HG03196 (cell line): ENCODE data around the gene CCL20.
A peak's percentile ranks its signal among the peaks of the same experiment; 100 is the strongest.

ENCODE experiments used
- ATAC-seq: cut with Tn5 transposase; IDR thresholded peaks from one replicate; pipeline ENCODE4 v1.9.1; 2021; ENCODE audit not compliant: unreplicated experiment

CCL20 gene

DNA sequence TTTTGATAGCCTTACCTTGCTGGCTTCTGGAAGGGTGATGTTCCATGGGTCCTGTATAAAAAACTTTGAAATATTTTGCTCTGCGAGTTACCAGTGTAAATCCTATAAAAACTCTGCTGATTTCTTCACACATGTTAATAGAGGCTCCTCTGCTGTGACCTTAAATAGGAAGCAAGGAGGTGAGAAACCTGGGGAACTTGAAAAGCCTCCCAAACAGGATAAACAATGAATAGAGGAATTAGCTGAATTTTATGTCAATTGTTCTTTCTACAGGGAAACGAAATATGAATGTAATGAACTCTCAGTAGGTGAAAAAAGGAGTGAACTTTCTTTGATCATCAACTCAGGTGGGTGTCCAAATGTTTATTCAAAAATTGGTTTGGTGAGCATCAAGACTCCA, 10.8 kb upstream of the CCL20 start:
- ATAC-seq: no peak

DNA sequence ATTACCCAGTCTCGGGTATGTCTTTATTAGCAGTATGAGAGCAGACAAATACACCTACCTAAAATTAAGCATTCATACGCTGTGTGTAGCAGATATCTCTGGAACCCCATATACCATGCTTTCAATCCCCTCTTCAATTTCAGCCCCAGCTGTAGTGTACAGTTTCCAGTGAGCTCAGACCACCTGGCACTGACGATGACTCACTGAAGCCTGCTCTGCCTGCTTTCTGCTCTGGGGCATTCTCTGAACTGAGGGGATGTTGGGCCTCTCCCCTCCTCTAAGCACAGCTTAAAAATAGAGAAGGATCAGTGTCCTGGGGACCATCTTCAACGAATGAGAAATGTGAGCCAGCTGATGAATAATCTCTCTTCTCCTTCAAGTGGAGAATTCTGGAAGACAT, 8.7 kb upstream of the CCL20 start:
- no peak for ATAC-seq

DNA sequence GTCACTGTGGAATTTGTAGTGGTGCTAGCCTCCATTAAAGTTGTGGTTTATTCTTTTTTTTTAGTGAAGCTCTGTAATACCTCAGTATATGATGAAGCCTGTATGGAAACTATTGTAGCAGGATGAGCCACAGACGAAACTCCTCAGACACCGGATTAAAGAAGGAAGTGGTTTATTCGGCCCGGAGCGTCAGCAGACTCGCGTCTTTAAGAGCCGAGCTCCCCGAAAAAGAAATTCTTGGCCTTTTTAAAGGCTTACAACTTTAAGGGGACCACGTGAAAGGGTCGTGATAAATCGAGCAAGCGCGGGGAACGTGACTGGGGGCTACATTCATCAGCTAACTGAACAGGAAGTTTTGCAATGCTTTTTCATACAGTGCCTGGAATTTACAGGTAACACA, 8.1 kb upstream of the CCL20 start:
- ATAC-seq: no peak

DNA sequence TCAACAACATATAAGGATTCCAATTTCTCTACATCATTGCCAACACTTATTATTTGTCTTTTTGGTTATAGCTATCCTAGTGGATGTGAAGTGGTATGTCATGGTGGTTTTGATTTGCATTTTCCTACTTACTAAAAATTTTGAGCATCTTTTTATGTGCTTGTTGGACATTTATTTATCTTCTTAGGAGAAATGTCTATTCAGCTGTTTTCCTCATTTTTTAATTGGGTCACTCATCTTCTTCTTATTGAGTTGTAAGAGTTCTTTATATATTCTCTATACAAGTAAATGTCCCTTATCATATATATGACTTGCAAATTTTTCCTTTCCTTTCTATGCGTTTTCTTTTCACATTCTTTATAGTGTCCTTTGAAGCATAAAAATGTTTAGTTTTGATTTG, 4.7 kb upstream of the CCL20 start:
- no peak for ATAC-seq

DNA sequence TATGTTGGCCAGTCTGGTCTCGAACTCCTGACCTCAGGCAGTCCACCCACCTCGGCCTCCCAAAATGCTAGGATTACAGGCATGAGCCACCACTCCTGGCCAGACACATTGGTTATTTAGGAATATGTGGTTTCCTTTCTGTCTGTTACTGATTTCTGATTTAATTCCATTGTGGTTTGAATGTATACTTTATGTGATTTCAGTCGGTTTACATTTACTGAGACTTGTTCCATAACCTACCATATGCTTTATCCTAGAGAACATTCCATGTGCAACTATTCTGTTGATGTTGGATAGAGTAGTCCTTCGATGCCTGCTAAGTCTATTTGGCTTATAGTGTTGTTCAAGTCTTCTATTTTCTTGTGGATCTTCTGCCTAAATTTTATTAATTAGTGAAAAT, 1.6 kb upstream of the CCL20 start:
- ATAC-seq: no peak

DNA sequence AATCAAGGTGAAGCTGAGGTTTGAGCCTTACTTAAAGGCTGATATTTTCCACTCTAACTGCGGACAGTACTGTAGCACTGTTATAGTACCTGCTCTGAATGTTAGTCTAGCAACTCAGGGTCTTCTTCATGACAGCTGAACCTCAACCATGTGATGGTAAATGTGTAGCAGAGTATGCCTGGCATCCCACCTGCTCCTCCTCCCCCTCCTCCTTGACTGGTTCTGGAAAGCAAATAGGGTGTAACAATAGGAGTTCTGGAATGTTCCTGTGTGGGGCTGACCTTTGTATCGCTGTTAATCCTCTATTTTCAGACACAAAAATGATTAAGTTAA, 447 bp upstream of the CCL20 start:
- ATAC-seq: no peak

DNA sequence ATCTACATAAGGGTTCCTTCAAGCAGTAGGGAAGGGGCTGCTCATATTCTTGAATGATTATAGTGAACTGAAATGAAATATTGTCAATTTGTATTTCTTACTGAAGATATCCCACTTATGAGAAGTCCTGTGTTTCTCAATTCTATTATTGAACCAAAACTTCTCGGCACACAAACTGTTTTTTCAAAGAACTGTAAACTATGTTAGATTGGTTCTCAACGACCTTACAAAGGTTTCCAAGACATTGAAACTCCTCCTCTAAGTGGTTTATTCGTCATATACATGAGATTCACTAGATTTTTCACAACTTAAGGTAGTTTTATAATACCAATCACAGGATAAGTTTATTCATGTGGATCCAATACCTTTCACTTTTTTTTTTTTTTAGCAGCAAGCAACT, 1.4 kb downstream of the CCL20 start:
- ATAC-seq: no peak

DNA sequence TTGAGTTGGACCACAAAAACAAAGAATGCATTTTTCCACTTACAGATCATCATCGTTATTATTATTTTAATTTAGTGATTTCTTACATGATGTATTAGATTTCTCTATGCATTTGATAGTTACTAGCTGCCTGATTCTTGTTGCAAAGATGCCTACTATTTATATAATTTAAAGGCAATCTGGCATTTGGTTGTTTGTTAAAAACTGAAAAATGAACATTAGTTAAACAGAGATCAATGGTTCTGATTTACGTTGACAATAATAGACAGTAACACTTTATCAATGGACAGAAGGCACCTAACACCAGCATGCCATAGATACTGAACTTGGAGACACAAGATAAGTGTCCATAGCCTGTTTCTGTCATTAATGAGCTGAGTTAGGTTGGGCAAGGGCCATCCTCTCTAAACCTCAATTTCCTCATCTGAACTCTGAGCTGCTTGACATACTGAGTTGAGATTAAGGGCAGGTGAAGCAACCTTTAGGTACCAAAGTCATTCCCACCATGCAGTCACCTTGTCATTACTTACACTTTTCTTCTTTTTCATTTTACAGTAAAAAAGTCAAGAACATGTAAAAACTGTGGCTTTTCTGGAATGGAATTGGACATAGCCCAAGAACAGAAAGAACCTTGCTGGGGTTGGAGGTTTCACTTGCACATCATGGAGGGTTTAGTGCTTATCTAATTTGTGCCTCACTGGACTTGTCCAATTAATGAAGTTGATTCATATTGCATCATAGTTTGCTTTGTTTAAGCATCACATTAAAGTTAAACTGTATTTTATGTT, 3.1 kb downstream of the CCL20 start:
- no peak for ATAC-seq

DNA sequence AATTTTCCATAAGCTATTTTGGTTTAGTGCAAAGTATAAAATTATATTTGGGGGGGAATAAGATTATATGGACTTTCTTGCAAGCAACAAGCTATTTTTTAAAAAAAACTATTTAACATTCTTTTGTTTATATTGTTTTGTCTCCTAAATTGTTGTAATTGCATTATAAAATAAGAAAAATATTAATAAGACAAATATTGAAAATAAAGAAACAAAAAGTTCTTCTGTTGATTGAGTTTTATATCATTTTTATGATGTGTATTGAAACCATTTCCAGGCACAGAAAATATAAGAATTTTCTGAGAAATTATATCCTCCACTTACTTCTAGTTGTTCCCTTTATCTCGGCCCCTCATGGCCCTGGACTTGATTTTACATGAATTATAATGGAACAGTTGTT, 3.7 kb downstream of the CCL20 start:
- ATAC-seq: no peak

DNA sequence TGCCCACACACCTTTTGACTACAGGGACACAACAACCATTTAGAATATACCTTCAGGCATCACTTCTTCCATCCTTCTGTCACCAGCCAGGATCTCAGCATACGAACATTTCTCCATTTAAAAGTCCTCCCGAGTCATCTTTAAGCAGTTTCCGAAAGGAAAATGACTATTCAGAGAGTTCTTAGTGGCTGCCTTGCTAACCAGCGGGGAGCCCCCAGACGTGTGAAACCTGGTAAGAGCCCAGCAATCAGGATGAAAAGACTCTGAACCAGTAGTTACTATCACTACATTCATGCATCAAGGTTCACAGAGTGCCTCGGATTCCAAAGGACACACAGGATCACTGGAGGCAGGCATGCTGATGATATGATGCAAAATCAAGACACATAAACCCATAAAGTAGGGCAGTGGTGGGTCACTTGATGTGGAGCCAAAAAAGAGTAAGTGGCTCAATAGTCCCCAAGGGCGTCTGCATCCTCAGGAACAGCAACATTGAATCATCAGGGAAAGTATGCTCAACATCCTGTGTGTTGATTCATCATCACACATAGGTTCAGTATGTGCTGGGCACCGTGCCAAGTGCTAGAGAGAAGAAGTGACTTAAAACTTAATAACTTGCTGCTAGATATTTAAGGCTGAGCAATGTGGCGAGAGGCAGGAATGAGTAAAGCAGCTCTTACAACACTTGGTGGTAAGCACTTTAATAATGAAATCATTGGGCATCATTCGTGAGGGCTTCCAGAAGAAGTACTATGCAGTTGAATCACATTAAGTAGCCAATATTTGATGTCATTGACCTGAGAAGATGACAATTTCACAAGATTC, 4.4 kb downstream of the CCL20 start:
- peak; percentile 58 for ATAC-seq

DNA sequence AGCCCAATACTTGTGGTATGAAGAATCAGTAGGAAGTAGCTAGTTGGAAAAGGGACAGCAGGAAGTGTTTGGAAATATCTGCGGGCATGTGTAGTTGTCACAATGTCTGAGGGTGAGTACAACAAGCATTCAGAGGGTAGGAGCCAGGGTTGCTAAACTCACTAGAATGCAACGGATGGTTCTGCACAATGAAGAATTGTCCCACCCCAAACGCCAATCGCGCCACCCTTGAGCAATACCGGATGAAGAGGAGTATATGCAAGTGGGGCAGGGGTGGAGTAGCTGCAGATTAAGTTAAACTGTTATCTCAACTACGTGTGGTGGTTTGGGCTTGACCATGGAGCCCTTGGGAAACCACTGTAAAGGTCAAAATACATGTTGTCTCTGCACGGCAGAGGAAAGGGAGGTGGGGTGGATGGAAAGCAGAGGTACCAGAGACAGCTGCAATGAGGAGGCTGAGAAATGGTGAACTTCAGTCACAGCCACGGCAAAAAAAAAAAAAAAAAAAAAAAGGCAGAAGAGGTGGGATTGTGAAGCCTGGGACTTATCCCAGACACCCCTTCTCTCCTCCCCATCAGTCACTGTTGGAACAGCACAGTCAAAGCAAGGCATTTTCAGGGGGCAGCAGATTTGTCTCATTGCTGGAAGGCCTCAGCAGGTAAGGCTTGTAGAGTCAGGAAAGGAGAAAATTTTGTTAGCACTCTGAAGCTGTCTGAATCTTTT, 5.2 kb downstream of the CCL20 start:
- no peak for ATAC-seq

DNA sequence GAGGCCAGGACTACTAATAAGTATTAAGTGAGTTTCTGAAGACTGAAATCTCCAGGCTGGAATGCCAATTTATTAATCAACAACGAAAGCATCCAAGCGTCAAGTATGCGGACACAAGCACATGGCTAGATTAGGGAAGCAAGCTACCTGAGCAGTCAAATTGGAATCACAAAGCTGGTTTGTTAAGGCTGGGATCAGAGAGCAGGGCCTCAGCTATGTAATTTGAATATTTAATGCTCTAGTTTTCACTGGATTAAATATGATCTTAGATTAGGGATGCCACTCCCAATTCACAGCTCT, 5.7 kb downstream of the CCL20 start:
- ATAC-seq: no peak

DNA sequence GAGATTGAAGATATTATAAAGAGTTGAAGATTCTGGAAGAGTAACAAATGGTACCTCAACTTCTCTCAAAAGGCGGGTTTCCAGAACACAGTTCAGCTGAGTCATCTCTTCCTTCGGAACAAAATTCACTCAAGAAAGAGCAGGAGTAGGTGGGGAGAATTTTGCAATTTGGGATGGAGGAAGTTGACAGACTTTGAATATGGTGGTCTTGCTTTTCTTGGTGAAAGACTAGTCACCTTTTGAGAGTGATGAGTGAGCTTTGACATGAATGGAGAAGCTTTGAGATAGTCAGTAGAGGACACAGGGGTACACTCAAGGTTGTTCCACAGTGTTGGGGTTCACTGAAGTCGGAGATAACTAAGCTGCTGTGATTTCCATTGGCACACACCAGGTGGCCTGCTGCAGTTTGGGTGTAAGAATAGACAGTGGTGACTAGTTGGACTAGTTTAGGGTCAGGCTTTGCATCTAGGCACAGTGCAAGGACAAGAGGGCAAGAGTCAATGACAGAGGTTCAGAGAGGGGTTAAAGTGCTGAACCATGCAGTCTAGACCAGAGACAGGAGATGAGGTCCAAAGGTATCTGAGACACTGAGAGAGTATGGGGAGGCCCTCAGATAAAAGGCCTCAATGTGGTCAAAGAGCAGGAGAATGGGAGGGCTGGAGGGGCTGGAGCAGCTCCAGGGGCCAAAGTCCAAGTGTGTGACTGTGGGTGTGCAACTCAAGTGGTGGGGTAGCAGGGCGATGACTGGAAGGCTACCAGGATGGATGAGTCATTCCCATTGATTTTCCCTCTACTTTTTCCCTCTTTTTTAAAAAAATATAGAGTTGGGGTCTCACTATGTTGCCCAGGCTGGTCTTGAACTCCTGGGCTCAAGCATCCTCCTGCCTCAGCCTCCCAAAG, 7.7 kb downstream of the CCL20 start:
- ATAC-seq: no peak

DNA sequence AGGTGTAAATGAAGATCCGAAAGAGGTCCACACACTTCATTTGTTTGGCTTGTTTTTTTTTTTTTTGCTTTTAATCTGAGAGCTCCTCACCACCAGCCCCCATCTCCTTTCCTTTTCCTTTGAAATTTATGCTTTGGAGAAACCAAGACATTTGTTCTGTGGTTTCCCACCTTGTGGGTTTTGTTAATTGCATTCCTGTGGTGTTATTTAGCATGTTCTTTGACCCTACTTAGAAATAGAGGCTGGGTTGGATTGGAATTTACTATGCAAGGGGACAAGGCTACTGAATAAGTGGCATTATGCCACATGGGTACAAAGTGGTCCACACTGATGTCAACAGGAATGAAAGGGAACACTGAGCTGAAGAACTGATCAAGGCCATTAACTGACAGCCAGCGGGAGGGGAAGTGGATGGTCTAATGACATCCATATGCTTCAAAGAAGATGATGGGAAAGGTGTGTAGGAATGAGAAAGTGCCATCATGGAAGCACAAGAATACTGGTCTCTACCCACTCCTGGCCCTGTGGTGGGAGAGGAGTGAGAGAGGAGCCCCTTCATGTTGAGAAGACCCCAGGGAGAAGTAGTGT, 8.9 kb downstream of the CCL20 start:
- ATAC-seq: no peak

DNA sequence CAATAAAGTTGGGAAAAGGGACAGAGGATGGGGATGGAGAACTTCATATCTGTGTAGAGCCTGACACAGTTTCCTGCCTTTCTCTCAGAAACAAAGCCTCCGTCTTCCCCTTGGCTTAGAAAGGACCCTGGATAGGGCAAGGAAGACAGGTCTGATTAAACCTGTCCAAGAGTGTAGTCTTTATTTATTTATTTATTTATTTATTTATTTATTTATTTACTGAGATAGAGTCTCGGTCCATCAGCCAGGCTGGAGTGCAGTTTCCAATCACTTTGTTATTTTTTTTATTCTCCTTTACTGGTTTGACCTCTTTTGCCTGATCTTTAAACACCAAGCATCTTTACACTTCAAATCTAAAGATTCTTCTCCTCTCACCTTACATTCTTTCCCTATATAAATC, 10.3 kb downstream of the CCL20 start:
- ATAC-seq: no peak

DNA sequence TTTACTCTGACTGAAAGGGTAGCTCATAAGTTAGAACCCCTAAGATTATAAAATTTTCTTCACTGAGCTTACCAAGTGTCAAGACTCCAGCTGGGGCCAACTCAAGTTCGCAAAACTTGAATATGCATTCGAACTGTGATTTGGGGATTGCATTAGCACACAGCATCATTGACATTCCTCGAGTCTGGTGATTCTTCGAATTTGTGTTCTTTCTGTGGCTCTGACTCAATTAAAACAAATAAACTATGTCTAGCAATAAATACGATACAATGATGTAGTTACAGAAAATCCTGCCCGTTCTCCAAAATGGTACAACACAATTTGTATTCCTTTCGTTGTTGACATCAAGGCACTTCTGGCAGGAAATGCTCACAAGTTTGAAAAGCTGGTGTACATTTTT, 11.1 kb downstream of the CCL20 start:
- no peak for ATAC-seq

DNA sequence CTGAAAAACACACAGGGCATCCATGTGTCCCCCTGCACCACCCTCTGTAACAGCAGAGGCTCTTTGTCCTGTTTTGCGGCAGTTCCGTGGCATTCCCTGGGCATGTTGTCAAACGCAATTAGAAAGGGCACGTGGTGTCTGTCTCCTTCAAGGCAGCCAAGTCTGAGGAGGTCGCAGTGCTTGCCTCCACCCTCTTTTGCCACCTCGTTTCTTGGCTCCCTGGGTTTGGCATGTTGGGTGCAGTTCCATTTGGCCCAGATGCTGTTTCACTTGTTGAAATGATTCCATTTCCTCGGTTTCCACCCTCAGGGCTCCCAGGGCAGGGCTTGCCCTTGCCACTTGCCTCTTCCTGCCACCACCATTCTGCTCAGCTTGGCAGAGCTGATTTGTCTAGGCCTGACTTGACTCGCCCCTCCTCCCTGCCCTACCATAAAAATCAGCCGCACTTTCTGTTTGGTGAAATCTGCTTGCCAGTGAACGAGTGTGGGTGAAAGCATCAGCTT, 12.4 kb downstream of the CCL20 start:
- no peak for ATAC-seq

DNA sequence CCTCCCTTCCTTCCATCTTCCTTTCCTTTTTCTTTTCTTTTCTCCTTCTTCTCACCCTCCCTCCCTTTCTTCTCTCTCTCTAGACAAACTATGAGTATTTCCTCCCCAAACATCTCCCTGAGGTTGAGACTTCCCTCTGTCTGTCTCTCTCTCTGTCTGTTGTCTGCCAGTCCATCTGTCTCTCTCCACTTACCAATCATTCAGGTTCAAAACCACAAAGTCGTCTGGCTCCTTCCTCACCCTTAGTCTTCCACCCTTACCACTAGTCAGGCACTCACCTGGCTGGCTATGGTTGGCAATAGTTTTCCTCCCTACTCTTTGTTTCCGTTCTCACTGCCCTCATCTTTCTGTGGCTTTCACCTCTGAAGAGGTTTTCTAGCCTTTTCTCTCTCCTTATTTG, 12.9 kb downstream of the CCL20 start:
- no peak for ATAC-seq

DNA sequence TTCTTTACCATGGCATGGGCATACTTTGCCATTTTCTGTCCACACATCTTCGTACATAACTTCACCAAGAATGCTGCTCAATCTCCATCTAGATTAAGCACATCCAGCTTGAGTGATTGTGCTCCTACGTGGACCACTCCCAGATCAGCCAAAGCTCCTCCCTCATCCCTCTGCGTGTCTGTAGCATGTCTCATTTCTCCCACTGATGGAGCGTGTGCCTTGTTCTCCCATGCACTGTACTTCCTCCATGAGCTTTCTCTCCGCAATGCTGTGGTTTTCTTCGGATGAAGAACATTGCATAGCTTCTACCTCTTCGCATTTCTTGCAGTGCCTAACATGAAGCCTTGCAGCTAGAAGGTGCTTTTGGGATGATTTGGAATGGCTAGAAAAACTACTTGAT, 13.5 kb downstream of the CCL20 start:
- ATAC-seq: no peak

DNA sequence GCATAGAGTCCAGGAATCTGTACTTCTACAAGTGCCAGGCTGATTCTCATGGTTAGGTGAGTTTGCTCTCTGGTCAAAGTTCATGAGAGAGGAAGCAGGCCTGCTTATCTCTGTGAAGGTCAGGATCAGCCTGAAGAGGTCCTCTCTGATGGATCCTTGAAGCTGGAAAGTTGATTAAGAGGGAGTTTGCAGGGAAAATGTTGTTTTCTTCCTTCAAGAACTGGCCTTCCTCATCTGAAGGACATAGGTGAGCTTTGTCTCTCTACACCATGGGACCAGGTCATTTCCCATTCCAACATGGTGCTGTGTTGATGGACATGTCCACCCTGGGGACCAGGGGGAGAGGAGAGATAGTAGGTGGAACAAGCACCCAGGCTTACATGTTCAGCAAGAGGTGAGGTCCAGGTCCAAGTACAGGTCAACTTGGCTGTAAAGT, 14.9 kb downstream of the CCL20 start:
- ATAC-seq: no peak

DNA sequence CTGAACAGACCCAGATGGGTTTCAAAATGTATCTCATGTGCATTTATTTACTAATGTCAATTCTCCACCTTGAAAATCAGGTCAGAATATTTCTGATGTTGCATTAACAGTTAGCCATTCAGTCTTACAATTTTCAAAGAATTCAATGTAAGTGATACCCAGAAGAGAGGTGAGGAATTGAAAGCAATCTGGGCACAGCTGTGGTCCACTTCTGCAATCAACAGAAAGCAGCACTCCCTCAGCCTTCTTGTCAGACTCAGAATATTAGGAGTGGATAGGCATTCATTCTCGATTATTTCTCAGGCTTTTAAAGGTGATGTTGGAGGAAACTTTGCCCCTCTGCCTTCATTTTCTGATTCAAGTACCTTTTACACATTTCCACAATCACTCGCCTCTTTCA, 15.7 kb downstream of the CCL20 start:
- ATAC-seq: no peak
